Endothelial cell (in vitro differentiated cells): ENCODE results near the gene LNX2. TPM values are rescaled to one million over a fixed set of nuclear protein-coding genes. Genes with fewer than 3 reads are reported as not detected.

Source experiments
- DNase-seq: peaks from one replicate; pipeline ENCODE4 v3.0.0; 2021; ENCODE audit warnings: low spot score
- H3K27ac Mint-ChIP-seq: one replicate; pipeline ENCODE4 v1.8.0; 2021; ENCODE audit warnings: mixed read lengths, inconsistent platforms; ENCODE audit not compliant: unreplicated experiment
- H3K27me3 Mint-ChIP-seq: one replicate; pipeline ENCODE4 v1.8.0; 2021; ENCODE audit warnings: mild to moderate bottlenecking, moderate library complexity, mixed read lengths, inconsistent platforms; ENCODE audit not compliant: unreplicated experiment
- H3K36me3 Mint-ChIP-seq: one replicate; pipeline ENCODE4 v1.8.0; 2021; ENCODE audit warnings: mild to moderate bottlenecking, low read depth, mixed read lengths, inconsistent platforms; ENCODE audit not compliant: unreplicated experiment
- H3K4me1 Mint-ChIP-seq: one replicate; pipeline ENCODE4 v1.8.0; 2021; ENCODE audit warnings: mild to moderate bottlenecking, mixed read lengths, inconsistent platforms; ENCODE audit not compliant: unreplicated experiment
- H3K4me3 Mint-ChIP-seq: one replicate; pipeline ENCODE4 v1.8.0; 2021; ENCODE audit warnings: mild to moderate bottlenecking, mixed read lengths, inconsistent platforms; ENCODE audit not compliant: unreplicated experiment
- H3K9me3 Mint-ChIP-seq: one replicate; pipeline ENCODE4 v1.8.0; 2021; ENCODE audit warnings: mixed read lengths, inconsistent platforms; ENCODE audit not compliant: unreplicated experiment
- total RNA-seq: library from RNA; stranded (reverse); fragmentation: NEBNext Ultra II Directional; extraction: Animal tissue kit (Norgen Biotek cat#: 25700); gene quantifications from one replicate; pipeline ENCODE4 v1.2.1, GENCODE V29; 2021; ENCODE audit not compliant: unreplicated experiment
- TF ChIP-seq, protein P1 (sequence below): fragments of 200-600 bp; sonication (generic); IDR thresholded peaks from one replicate; pipeline ENCODE4 v1.5.0; 2021; ENCODE audit warnings: antibody characterized with exemption; ENCODE audit not compliant: unreplicated experiment

The LNX2 gene
- total RNA-seq, 1 donor from 2014 or later = 14.0 TPM

GRCh38 chr13:27599096-27599495 is 21.2 kb downstream of the LNX2 start:
- Mint-ChIP-seq H3K36me3 (no peaks in the 10 kb centered on the region), H3K4me3 (no peak overlapping the region)

DNA sequence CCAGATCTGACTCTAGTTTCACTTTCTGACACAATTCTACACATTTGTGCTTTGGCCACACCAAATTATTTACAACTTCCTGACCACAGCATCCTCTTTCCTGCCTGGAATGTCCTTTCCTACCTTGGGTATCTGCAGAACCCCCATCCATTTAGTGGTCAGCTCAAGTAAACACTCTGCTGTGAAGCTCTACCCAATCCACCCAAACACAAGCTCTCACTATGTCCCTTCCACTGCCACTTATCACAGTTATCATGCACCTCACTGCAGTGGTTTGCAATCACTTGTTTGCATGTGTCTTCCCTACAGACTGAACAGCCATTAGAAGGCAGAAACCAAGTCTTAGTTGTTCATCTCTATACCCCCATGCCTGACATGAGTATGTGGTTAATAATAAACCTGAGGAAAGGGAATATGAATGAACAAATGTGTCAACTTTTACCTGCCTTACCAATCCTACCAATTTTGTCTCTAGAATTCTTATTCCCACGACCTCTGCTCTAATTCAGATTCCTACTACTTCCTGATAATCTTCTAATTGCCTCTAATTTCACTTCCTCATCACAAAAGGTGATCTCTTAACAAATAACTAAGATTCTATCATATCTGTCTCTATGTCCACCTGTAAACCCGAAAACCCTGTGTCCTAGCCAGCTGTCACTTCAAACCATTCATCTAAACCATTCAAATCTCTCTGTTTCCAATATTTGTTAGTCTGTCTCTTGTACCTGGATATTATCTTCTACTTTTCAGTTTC is 25.1 kb downstream of the LNX2 start:
- peaks cover 3% of the 10 kb centered on the region for H3K4me1 Mint-ChIP-seq
- H3K27me3 Mint-ChIP-seq = no peaks in the 10 kb centered on the region
- no peak overlapping the region for H3K27ac Mint-ChIP-seq
- H3K4me3 Mint-ChIP-seq = no peak overlapping the region
- no peak for DNase-seq
- H3K36me3 Mint-ChIP-seq = no peaks in the 10 kb centered on the region
- H3K9me3 Mint-ChIP-seq = no peaks in the 10 kb centered on the region
- TF ChIP-seq, protein P1, sequence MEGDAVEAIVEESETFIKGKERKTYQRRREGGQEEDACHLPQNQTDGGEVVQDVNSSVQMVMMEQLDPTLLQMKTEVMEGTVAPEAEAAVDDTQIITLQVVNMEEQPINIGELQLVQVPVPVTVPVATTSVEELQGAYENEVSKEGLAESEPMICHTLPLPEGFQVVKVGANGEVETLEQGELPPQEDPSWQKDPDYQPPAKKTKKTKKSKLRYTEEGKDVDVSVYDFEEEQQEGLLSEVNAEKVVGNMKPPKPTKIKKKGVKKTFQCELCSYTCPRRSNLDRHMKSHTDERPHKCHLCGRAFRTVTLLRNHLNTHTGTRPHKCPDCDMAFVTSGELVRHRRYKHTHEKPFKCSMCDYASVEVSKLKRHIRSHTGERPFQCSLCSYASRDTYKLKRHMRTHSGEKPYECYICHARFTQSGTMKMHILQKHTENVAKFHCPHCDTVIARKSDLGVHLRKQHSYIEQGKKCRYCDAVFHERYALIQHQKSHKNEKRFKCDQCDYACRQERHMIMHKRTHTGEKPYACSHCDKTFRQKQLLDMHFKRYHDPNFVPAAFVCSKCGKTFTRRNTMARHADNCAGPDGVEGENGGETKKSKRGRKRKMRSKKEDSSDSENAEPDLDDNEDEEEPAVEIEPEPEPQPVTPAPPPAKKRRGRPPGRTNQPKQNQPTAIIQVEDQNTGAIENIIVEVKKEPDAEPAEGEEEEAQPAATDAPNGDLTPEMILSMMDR = no peak

More at GRCh38 chr13:27599096-27599495, 21.2 kb downstream of the LNX2 start:
- DNase-seq = no peak
- no peak overlapping the region for H3K27ac Mint-ChIP-seq
- H3K27me3 Mint-ChIP-seq = no peaks in the 10 kb centered on the region
- H3K4me1 Mint-ChIP-seq = peaks cover 7% of the 10 kb centered on the region
- TF ChIP-seq, protein P1 = no peak
- no peaks in the 10 kb centered on the region for H3K9me3 Mint-ChIP-seq

GRCh38 chr13:27593267-27593666 is 27.1 kb downstream of the LNX2 start:
- H3K27ac Mint-ChIP-seq = no peak overlapping the region
- no peak for DNase-seq
- no peaks in the 10 kb centered on the region for H3K36me3 Mint-ChIP-seq
- no peaks in the 10 kb centered on the region for H3K27me3 Mint-ChIP-seq
- no peaks in the 10 kb centered on the region for H3K9me3 Mint-ChIP-seq
- no peaks in the 10 kb centered on the region for H3K4me1 Mint-ChIP-seq
- TF ChIP-seq, protein P1 = no peak
- H3K4me3 Mint-ChIP-seq = no peak overlapping the region

DNA sequence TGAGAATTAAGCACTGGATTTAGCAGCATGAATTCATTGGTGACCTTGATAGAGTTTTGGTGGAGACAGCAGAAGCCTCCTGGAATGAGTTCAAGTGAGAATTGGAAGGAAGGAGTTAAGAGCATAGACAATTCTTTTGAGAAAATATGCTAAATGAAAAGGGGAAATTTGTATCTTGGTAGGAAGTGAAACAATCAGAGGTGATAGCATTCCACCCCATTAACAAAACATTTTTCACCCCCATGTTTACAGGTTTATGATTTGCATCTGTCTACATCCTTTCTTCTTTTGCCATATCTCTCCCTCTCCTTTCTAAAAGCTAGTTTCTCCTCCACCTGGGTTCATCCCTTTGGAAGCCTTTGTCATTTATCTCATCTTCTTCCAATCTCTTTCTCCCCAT is 27.5 kb downstream of the LNX2 start:
- H3K36me3 Mint-ChIP-seq = no peaks in the 10 kb centered on the region
- no peaks in the 10 kb centered on the region for H3K4me1 Mint-ChIP-seq
- H3K27ac Mint-ChIP-seq = no peak overlapping the region
- no peak for DNase-seq
- TF ChIP-seq, protein P1 = no peak
- no peaks in the 10 kb centered on the region for H3K27me3 Mint-ChIP-seq
- no peak overlapping the region for H3K4me3 Mint-ChIP-seq
- no peaks in the 10 kb centered on the region for H3K9me3 Mint-ChIP-seq

- H3K27ac Mint-ChIP-seq = no peak overlapping the region
- H3K27me3 Mint-ChIP-seq = no peaks in the 10 kb centered on the region
- H3K36me3 Mint-ChIP-seq = no peaks in the 10 kb centered on the region
- peaks cover 7% of the 10 kb centered on the region for H3K4me1 Mint-ChIP-seq
- H3K9me3 Mint-ChIP-seq = no peaks in the 10 kb centered on the region
- TF ChIP-seq, protein P1 = no peak
- no peak overlapping the region for H3K4me3 Mint-ChIP-seq
- DNase-seq = no peak
Measured at GRCh38 chr13:27588405-27588804, 31.9 kb downstream of the LNX2 start.
